Tibial nerve (tissue), 3 donors: ENCODE results near the gene CMTM8.

Experiments used
- CTCF ChIP-seq, 5 experiments: fragments of 200-600 bp in 3 of 5; fragments of 450-650 bp in 2 of 5; sonication (generic) in 3 of 5; IDR thresholded peaks; one replicate each; pipeline ENCODE4 v1.5.1; 2016 to 2019; ENCODE audit warnings: antibody characterized with exemption in 5 of 5, mild to moderate bottlenecking in 3 of 5, moderate library complexity in 2 of 5
- POLR2A ChIP-seq, 2 donors: fragments of 450-650 bp; IDR thresholded peaks; one replicate each; pipeline ENCODE4 v1.6.1; 2017; ENCODE audit warnings: antibody characterized with exemption in 2 of 2, mild to moderate bottlenecking in 2 of 2, moderate library complexity in 2 of 2

GRCh38 chr3:32392536-32393302, 154.2 kb downstream of the CMTM8 start:
- TF ChIP-seq POLR2A (IDR thresholded peaks at IDR 0.05), result no peak
- no peak for TF ChIP-seq CTCF (IDR thresholded peaks at IDR 0.05)
